HG02588 (cell line): ENCODE results near the gene KRTAP10-8.
"Not testable (repeated sequence)": the region's sequence is repeated elsewhere in the genome, so short reads cannot be mapped to it uniquely, and the experiment has no call there.

ENCODE experiments used
- ATAC-seq: cut with Tn5 transposase; IDR thresholded peaks from one replicate; pipeline ENCODE4 v1.9.1; 2021; ENCODE audit warnings: mild to moderate bottlenecking, moderate library complexity; ENCODE audit not compliant: unreplicated experiment

KRTAP10-8 gene

DNA sequence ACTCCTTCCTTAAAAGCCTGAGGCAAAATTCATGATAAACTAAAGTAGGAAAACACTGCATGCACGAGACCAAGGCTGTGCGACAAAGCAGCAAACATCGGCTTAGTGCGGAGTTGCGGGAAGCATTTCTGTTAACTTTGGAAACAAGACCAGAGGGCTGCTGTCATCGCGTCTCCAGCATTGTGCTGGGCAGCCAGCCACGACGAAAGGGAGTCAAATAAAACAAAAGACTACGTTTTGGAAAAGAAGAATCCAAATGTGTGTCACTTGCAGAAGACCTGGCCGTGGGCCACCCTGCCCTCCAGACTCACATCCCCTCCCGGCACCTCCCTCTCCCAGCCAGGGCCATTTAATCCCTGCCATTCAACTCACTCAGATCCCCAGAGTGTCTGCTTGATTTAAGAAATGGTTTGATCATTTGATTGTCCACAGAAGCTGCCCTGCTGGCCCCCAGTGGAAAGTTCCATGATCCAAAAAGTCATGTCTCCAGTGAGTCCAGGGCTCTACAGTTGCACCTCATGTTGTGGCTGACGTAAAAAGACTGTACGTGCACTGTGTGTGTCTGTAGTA lies 31.9 kb downstream of the KRTAP10-8 start:
- no peak for ATAC-seq

DNA sequence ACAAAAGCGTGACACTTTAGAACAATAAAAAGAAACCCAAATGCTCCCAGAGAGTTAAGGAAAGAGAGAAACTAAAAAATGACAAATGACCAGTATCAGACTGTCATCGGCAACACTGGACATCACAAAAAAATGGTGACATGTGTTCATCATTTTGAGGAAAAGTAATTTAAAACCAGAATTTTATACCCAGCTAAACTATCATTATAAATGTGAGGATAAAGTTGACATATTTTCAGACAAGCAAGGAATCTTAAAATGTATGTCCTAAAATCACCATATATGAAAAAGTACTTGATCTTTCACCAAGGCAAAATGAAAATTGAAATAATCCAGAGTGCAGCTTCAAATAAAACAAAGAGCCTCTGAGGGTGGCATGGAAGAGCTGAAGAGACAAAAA lies 33.0 kb downstream of the KRTAP10-8 start:
- ATAC-seq, result no peak

DNA sequence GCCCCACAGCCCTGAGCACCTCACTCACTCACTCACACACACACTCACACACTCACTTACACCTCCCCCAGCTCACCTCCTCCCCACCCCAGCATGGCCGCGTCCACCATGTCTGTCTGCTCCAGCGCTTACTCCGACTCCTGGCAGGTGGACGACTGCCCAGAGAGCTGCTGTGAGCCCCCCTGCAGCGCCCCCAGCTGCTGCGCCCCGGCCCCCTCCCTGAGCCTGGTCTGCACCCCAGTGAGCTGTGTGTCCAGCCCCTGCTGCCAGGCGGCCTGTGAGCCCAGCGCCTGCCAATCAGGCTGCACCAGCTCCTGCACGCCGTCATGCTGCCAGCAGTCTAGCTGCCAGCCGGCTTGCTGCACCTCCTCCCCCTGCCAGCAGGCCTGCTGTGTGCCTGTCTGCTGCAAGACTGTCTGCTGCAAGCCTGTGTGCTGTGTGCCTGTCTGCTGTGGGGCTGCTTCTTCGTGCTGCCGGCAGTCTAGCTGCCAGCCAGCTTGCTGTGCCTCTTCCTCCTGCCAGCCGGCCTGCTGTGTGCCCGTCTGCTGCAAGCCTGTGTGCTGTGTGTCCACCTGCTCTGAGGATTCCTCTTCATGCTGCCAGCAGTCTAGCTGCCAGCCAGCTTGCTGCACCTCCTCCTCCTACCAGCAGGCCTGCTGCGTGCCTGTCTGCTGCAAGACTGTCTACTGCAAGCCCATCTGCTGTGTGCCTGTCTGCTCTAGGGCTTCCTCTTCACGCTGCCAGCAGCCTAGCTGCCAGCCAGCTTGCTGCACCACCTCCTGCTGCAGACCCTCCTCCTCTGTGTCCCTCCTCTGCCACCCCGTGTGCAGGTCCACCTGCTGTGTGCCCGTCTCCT lies 34.7 kb downstream of the KRTAP10-8 start, which contains the start of gene KRTAP10-11:
TSS of gene KRTAP10-11 (plus strand) at position 49 of the 856 bp plus-strand sequence. CDS start at position 94, 45 bp downstream.
- ATAC-seq, result not testable (repeated sequence)

DNA sequence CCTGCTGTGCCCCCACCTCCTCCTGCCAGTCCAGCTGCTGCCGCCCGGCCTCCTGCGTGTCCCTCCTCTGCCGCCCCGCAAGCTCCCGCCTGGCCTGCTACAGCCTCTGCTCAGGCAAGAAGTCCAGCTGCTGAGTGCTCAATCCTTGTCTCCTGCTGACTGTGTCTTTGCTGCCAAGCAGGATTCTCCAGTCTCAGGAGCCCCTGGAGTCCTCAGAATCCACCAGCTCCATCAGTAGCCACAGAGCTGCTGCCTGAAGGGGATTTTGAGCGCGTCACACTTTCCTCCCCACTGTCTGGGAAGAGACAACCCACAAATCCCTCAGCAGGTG lies 35.3 kb downstream of the KRTAP10-8 start:
- ATAC-seq, result no peak

DNA sequence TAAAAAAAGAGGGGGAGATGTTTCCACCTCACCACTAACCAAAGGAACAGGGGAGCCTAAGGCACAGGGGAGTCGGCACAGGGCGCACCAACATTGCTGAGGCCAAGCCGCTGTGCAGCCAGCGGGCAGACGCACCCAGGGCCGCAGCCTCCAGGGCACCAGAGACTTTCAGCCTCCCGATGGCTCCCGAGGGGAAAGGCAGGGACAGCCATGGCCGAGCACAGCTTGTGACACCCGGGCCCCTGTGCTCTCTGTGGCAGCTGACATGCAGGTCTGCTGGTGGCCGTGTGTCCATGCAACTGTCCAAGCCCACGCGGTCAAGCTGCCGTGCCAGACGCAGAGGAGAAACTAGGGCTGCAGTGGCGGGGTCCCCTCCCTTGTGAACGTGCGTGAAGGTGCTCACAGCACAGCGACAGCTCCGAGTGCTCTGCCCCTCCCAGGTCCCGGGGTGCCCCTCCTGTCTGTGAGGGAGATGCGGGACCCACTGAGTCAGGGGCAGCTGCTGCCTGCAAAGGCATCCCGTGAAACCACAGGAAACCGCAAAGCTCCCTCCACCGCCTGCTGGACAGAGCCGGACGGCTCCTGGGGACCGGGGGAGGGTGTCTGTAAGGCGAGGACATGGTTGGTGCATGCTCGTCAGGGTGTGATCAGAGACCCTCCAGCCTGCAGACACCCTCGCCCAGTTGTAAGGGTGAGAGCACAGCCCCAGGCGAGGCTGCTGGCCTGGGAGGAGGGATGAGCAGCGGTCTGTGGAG lies 36.9 kb downstream of the KRTAP10-8 start:
- no peak for ATAC-seq

DNA sequence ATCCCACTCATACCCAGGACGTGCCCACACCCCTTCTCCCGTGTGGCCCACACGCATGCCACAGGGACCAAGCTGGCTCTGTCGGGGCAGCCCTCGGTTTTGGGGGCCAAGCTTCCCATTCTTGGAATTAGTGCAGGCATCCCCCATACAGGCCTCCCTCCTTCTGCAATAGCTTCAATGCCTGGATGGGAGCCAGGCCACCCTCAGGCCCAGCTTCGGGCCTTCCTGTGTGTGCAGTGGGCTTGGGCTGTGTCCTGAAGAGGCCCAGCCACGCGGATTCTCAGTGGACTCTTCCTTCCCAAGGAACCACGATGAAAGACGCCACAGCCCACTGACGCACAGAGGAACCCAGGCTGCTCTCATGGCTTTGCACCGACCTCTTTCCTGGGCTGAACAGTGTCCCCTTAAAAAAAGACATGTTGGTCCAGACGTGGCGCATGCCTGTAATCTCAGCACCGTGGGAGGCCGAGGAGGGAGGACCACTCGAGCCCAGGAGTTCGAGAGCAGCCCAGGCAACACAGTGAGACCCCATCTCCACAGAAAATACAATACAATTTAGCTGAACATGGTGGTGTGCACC lies 37.7 kb downstream of the KRTAP10-8 start:
- ATAC-seq, result no peak

DNA sequence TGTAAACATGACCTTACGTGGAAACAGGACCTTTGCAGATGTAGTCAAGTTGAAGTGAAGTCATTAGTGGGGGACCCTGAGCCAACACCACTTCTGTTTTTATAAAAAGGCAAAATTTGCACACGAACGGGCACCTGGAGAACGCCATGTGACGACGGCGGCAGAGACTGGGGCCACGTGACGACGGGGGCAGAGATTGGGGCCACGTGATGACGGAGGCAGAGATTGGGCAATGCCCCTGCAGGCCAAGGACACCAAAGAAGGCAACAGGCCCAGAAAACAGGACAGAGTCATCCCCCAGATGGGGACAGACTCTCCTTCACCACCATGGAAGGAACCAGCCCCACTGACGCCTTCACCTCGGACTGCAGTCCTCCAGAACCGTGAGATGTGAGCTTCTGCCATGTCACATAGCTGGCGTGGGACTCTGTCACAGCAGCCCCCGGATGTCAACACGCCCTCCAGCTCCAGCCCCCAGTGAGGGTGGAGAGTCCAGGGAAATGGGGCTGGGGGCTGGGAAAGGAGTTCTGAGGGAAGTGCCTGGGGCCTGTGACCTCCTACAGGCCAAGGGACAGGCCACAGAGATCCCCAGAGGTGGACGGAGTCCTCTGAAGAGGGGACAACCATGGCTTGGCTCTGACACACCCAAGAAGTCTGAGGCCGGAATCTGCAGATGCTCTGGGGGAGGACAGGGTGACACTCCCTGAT lies 38.5 kb downstream of the KRTAP10-8 start:
- ATAC-seq, result no peak

DNA sequence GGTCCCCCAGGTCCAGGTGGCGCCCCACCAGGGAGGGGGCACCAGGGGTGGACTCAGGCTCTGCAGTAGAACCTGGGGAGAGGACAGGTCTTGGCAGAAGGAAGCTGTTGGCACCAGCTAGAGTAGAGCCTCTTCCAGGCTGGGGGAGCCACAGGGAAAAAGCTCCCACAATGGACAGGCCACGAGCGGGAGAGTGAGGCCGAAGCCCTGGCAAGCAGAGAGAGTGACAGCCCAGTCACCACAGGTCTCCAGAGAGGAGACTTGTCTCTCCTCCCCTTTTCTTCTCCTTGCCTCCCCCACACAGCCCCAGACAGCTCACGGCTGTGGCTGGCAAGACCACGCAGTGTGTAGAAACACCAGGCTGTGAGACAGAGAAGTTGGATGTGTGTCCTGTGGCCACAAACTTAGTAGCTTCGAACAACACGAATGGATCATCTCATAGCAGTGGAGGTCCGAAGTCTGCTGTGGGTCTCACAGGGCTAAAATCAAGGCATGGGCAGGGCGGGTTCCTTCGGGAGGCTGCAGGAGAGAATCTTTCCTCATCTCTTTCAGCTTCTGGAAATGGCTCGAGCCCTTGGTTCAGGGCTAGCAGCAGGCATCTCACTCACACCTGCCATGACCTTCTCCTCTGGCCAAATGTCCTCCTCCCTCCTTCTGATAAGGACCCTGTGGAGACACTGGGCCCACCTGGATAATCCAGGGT lies 39.2 kb downstream of the KRTAP10-8 start:
- ATAC-seq, result no peak

DNA sequence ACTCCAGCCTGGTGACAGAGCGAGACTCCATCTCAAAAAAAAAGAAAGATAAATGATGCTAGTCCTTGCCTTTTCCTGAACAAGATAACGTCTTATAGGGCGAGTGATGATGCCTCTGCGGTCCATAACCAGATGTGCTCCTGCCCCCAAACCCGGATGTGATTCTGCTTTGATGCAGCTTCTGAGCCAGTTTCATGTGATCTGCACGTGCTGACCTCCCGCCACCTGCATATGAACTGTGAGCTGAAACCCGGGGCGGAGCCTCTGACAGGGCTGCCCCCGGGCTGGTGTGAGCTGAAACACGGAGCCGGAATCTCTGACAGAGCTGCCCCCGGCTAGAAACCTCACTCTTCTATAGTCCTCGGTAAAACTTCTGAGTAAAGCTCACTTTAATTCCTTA lies 41.2 kb downstream of the KRTAP10-8 start:
- ATAC-seq, result no peak

DNA sequence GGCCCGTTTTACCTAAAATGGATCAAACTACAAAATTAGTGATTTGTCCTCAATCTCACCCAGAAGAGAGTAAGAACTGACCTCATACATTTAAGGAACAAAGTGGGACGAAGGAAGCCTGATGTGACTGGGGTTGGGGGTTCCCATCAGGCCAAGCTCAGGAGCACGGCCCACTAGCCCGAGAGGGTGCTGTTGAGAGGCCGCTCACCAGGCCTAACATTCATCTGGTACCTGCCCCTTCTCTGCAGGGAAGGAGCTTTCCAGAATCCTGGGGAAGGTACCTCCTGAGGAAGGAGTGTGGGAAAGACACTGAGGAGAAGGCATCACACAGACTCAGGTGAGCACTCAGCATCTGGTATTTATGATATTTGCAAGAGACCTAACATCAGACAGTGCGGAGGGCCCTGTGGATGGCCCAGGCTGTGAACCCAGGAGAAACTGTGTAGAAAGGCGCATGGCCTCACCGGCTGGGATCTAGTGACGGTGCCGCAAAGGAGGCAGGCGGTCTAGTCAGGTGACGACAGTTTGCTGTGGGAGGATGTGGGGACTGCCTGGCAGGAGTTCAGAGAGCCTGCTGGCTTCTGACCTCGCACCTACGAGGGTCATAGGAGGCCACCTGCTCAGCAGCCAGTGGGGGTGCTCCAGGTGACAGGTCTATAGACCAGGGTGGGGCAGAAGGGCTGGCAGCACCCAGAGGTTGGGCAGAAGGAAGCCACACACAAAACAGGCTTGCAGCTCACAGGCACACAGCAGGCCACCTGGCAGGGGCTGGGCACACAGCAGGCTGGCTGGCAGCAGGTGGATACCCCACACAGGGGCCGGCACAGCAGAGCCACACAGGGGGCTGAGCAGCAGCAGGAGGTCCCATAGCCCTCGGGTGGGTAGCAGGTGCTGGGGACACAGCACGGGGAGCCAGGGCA lies 42.0 kb downstream of the KRTAP10-8 start:
- no peak for ATAC-seq

DNA sequence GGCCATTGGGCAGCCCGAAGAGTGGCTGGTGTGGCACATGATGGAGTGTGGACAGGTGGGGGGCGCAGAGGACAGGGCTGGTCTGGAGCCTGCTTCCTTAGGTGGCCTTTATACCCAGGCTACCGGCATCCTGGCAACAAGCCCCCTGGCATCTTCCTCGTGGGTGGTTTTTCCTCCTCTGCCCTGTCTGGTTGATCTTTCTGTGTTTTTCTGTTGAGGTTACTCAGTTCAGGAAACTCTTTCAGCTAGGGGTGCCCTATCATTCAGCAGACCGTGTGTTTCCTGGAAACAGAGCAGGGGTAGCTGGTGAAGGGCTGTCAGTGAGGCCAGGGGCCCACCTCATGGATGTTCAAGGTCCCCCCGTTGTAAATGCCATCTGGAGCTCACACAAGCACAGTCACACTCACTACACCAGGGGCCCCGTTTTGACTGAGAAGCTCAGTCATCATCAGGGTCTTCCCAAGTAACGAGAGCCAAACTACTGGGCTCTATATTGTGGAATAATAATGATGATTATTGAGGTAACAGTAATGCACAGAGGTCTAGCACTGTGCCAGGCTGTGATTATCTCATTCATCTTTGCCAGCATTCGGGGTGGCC lies 42.8 kb downstream of the KRTAP10-8 start, which contains the start of gene KRTAP12-4:
TSS of gene KRTAP12-4 (minus strand) at position 84 of the 600 bp plus-strand sequence. CDS start at position 39, 45 bp downstream.
- ATAC-seq, result no peak

DNA sequence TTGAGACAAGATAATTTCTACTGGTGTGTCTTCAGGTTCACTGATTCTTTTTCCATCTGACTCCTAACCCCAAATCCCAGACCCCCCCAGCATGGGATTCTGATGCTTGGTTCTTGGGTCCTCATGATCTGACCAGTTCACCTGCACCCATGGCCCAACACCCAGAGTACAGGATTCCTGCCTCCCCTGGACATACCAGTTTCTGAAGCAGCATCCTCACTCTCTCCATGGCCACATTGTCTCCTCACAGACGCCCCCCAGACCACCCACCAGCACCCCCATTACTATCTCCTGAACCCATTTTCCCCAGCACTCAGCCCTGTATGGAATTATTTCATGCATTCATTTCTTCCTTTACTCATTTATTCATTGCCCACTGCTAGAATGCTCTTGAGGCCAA lies 45.0 kb downstream of the KRTAP10-8 start:
- ATAC-seq, result no peak

DNA sequence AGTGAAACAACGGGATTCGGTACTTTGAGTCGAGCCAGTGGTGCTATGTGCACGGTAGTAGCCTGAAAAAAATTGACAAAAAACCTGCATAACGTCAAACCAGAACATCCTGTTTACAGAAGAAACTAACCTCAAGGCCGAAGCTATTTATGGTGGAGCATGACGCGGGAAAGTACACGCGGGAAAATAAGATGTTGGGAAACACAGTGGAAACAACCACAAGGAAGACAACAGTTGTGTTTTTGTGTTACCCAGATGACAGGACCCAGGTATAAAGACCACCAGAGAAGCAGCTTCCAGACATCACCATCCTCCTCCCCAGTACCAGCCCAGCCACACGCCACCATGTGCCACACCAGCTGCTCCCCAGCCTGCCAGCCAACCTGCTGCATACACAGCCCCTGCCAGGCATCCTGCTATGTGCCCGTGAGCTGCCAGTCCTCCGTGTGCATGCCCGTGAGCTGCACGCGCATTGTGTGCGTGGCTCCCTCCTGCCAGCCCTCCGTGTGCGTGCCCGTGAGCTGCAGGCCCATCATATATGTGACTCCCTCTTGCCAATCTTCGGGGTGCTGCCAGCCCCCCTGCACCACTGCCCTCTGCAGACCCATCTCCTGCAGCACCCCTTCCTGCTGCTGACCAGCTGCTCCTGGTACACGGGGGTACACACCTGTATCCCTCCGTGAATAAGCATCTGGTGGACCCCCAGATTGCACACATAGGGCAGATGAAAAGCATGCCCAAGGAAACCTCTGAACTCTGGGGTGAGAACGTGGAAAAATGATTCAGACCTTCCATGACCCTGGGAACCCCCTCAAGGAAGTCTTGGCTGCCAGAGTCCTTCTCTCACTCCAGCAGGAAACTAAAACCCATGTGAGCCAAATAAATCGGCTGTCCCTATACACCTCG lies 46.0 kb downstream of the KRTAP10-8 start, which contains the start of gene KRTAP12-3:
TSS of gene KRTAP12-3 (plus strand) at position 298 of the 906 bp plus-strand sequence. CDS start at position 346, 48 bp downstream.
- no peak for ATAC-seq

DNA sequence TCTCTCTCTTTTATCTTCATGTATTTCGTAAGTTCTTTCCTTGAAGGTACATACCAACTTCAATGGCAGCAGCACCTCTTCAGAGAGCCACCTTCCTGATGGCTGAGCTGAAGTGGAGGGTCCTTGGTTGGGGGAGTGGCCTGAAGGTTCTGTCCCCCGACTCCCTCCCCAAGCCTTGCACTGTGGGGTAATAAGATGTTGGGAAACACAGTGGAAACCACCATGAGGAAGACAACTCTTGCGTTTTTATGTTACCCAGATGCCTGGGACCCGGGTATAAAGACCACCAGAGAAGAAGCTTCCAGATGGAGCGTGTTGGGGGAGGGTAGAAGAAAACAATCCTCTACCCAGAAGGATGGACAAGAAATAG lies 46.6 kb downstream of the KRTAP10-8 start:
- ATAC-seq, result no peak

DNA sequence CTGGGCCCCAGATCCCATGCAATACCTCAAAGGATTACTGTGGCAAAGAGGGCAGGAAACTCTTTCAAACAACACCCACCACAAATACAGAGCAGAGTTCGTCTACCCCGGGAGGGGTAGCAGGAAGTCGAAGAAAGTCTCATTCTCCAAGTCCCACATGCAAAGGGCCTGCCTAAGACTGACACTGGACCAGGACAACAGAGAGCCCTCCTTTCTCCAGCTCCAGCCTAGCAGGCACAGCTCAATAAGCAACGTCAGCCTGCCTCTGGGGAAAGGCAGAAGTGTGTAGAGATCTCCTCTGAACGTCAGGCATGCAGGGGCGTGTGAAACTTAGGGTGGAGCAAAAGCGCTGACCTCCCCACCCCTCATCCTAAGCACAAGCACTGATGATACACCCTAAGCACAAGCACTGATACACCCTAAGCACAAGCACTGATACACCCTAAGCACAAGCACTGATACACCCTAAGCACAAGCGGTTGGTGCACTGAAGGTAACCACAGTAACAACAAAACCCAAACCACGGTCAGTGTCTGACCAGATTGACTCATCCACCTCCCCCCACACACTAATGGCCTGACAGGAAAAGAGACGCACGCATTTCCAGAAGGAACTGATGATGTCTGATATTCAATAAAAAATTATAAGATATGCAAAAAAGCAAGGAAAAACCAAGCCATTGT lies 47.2 kb downstream of the KRTAP10-8 start:
- ATAC-seq, result no peak

DNA sequence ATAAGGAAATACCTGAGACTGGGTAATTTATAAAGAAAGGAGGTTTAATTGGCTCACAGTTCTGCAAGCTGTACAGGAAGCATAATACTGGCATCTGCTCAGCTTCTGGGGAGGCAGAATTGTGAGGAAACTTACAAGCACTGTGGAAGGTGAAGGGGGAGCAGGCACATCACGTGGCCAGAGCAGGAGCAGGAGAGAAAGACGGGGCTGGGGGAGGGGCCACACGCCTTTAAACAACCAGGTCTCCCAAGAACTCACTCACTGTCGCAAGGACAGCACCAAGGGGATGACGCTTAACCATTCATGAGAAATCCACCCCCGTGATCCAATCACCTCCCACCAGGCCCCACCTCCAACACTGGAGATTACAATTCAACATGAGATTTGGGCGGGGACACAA lies 49.7 kb downstream of the KRTAP10-8 start:
- not testable (repeated sequence) for ATAC-seq
